ENCODE measurements around the gene FAM219A.
A peak's percentile ranks its signal among the peaks of the same experiment; 100 is the strongest.
"Not testable (repeated sequence)": the region's sequence is repeated elsewhere in the genome, so short reads cannot be mapped to it uniquely, and the experiment has no call there.

FAM219A gene

DNA sequence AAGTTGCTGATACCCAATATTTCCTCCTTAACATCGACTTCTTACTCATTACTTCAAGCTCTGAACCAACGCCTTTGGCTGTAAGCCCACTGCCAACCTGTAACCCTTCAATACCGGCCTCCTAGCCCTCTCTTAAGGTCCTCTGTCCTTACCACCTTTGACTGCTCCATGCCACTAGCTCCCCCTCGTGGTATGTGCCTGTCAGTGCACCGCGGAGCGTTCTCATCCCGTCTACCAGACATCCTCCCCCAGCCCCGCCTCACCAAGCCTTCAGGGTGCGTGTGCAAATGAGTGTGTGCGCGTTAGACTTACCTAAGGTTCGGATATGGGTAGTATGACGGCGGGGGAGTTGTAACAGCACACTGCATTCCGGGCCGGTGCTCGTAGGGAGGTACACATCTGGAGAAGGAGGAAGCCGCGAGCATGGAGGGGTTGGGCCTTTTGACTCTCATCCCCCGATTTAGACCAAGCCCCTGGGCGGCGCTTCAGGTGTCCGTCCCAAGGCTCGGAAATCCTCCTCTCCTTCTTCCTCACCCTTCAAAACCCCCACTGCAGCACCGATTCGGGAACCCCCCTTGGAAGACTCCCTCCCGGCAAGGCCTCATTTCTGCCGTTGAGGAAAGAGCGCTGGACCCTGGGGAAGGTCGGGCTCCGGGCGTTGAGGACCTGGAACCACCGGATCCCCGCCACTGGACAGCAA is 78.9 kb downstream of the FAM219A start:
- DNase-seq (ENCODE audit: extremely low read depth in 1 of 2, low read depth in 1 of 2) = peak; percentile 76 to 78

DNA sequence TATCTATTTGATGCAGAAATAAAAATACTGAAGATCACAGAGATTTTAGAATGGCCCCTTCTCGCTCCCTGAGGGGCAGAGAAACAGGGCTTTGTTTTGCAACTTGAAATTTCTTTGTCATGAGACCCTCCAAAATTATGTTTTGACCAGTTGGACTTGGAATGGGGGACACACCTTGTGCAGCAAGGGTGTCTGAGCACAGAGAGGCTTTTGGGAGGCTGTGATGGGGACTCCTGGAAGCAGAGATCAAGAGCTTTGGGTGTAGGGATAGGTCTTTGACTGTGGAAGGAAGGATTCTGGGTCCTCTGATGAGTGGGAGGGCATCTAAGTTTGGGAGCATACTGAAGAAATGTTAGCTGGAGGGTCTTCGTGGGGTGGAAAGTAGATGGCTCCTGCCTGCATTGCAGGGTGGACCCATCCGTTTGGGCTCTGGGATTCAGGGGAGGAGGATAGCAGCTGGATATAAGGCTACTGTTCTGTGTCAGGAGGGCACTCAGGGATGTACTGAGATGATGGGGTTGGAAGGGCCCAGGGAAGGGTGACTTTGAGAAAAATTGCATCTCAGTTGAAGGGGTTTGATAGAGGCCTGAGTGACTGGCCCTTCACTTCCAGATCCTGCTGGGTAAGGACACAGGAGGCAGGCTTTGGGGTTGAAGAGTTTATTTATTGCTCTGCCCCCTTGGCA is 79.9 kb downstream of the FAM219A start:
- no peak for DNase-seq (ENCODE audit: extremely low read depth in 1 of 2, low read depth in 1 of 2)

DNA sequence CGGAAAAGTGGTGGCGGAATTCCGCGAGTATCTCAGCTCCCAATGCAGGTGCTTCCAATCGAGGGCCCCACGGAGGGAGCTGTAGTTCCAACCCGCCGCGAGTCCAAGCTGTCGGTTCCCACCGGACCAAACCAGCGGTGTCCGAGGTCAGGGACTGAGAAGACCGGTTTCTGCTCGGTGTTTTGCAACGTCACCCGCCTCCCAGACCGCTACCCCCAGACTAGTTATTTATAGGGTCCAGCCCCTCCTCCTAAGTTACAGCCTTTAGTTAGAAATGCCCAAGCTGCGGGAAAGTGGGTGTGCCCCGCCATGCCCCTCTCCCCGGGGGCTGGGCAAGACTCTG is 81.0 kb downstream of the FAM219A start:
- no peak for DNase-seq (ENCODE audit: extremely low read depth in 1 of 2, low read depth in 1 of 2)

DNA sequence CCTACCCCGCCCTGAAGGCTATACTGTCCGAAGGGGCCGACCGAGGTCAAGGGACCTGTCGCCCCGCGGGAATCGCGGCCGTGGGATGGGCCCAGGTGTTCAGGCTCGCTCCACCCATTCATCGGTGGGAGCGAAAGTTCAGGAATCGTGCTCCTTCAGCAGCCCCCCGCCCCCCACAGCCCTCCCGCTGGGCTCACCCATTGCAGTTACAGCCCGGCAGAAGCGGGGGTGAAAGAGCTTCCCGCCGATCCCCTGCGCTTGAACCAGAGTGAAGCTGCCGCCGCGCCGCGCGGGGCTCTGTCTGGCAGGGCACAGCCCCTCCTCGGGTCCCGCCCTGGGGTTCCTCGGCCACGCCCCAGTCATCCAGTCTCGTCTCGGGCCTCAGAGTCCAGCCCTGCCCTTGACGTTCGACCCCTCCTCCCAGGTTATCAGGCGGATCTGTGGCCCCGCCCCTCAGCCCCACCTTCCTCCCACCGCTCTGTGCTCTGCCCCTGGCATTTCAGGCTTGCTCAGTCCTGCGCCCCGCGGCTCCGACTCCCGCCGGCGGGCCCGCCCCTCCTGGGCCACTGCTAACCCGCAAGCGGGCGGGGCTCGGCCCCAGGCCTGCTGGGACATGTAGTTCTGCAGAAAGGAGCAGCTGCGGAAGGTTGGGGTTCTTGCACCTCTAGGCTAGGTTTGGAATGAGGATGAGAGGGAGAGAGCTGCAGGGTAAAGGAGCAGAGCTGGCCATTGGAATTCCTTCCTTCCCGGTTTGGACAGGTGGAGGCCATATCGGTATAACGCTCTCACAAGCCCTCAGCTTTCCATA is 81.6 kb downstream of the FAM219A start, which contains the start of gene MYORG:
Gene MYORG (minus strand): TSS at position 303 of the 808 bp plus-strand sequence. CDS start 3,955 bp downstream, outside the sequence.
- DNase-seq (ENCODE audit: extremely low read depth in 1 of 2, low read depth in 1 of 2) = peak; percentile 91

DNA sequence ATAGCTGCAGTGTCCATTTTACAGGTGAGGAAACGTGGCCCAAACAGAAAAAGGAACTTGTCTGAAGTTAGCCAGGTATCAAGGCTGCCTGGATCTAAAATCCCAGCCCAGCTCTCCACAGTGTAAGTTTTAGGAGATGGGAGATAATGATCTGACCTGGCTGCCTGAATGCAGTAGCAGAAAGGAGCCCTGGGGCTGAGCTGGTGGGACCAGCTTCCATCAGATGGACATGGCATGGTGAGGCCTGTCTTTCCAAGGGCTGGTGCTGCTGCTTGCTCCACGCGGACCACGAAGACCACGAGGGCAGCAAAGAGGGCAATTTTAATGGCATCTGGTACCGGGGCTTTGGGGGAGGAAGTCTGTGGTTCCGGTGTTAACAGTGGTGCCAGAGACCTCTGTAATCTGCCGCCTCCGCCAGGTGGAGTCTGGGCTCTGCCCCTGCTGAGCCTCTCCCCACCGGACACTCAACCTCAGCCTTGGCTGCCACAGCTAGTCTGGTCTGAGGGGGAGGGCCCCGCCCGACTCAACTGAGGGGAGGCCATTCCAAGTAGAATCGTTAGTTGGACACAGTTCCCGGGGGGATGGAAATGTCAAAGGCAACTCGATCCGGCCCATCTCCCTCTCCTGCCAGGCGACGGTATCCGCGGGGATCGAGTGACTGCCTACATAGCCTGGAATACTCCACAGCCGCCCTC is 82.3 kb downstream of the FAM219A start:
- no peak for DNase-seq (ENCODE audit: extremely low read depth in 1 of 2, low read depth in 1 of 2)

DNA sequence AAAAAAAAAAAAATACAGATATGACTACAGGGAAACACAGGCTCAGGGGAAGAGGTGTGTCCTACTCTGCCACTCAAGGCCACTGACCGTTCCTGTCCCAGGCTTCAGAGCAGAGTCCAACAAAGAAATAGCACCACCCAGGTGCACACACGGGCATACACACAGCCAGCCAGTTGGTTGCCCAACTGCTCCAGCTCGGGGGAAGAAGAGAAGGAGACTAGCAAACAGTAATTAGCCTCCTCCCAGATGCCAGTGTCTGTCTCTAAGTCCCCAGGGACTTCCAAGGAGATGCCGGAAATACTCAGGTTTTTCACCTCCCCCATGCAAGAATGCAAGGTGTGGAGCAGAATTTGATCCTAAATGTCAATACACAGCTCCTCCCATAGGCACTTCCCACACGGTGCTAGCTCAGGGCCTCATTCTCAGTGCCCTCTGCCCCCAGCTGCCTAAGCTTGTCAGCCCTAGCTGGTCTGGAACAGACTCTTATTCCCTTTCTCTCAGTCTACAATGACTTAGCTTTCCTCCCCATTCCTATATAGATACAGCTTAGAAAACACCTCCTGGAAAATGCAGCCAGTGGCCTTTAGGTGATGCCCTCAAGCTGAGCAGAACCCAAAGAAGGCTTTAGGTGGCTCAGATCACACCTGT is 83.3 kb downstream of the FAM219A start:
- no peak for DNase-seq (ENCODE audit: extremely low read depth in 1 of 2, low read depth in 1 of 2)

DNA sequence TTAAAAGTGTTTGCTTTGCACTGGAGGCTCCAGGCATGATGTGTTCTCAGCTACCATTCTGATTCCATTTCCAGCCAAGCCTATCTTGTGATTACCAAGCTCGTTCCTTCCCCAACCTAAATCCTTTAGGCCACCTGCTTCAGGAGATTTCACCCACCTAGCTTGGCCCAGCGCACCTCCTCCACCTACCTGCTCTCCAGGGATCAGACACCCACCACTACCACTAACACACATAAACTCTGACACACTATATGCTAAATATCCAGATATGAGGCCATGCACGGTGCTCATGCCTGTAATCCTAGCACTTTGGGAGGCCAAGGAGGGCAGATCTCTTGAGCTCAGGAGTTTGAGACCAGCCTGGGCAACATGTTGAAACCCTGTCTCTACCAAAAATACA is 84.0 kb downstream of the FAM219A start:
- no peak for DNase-seq (ENCODE audit: extremely low read depth in 1 of 2, low read depth in 1 of 2)

DNA sequence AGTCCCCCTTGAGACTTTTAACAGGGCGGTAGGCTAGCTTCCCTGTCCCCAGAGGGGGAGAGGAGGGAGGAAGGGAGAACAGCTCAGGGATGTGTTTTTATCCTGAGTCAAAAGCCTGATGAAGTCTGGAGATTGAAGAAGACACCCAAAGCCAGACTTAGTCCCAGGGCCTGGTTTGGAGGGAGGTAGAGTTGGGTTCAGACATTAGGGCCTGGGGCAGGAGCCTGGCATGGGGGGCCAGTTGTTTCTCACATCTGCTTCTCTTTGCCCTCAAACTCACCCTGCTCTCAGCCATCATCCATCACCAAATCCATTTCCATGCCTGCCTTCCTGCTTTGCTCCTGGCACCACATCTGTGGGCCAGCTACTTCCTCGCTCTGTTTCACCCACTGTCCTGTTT is 84.6 kb downstream of the FAM219A start:
- DNase-seq (ENCODE audit: extremely low read depth in 1 of 2, low read depth in 1 of 2) = no peak

DNA sequence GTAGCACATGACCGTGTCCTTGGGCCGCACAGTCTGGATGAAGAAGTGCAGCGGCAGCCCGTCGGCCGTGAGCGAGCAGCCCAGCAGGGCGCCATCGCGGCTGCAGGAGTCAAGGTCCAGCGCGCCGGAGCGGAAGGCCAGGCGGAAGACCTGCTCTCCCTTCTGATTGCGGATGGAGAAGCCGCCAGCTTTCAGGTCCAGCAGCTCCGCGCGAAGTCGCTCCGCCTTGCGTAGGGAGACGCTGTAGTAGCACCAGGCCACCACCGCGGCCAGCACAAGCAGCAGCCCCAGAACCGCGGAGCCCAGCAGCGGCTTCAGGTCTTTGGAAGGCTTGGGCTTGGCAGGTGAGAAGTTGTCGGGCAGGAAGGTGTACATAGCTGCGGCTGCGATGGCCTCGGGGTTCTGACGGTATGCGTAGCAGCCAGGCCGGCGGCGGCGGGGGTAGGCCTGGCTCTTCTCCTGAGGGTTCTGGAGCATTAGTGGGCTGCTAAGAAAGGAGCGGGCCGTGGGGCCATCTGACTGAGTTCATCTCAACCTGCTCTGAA is 85.8 kb downstream of the FAM219A start:
- DNase-seq (ENCODE audit: extremely low read depth in 1 of 2, low read depth in 1 of 2) = no peak

DNA sequence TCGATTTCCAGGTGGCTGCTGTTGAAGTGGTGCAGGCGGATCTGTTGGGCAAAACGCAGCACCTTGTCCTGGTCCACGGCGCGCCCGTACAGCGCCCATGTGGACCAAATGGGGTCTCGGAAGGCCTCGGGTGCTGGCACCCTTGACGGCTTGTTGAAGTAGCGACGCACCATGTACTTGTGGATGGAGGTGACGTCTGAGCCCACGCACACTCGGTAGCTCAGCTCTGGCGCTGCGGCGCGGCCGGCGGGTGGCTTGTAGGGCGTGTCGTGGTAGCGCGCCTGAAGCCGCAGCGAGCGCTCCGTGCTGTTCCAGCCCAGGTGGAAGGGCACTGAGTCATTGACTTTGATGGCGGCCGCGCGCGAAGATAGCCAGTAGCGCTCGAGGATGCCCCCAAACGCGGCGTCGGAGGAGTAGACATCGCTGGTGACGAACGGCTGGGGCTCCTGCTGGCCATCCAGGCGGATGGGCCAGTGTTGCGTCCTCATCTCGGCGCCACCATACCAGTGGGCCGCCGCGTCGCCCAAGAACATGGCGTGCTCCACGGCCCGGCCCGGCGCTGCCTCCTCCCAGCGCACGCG is 86.4 kb downstream of the FAM219A start:
- no peak for DNase-seq (ENCODE audit: extremely low read depth in 1 of 2, low read depth in 1 of 2)

DNA sequence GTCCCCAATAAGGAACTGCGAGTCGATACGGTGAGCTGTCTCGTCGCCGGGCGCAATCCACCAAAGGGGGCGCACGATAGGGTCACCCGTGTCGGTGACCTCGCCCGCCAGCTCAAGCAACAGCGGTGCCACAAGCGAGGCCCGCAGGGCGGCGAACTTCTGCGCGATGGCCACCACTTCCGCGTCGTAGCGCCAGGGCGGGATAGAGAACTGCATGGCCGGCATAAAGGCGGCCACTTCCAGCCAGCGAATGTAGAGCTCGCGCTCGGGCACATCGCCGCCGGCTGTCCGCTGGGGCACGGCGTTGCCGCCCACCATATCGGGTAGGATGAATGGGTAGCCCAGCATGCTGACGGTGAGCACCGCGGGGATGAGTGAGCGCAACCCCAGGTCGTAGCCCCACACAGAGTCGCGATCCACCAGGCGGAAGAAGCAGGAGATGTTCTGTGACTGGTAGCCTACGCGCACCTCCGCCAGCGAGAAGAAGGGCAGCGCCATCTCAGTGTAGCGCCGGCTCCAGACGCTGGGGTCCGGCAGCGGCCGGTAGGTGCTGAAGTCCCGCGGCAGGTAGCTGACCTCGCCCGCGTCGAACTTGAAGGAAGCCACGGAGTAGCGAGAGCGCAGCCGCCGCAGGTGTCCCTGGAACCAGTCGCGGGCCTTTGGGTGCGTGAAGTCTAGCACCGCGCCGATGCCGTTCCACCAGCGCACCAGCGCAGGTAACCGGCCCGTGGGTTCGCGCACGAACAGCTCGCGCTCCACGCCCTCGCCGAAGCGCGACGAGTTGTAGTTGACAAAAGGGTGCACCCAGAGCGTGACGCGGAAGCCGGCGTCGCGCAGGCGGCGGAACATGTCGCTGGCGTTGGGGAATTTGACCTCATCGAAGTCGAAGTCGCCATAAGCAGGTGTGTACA is 87.1 kb downstream of the FAM219A start:
- DNase-seq (ENCODE audit: extremely low read depth in 1 of 2, low read depth in 1 of 2) = no peak

DNA sequence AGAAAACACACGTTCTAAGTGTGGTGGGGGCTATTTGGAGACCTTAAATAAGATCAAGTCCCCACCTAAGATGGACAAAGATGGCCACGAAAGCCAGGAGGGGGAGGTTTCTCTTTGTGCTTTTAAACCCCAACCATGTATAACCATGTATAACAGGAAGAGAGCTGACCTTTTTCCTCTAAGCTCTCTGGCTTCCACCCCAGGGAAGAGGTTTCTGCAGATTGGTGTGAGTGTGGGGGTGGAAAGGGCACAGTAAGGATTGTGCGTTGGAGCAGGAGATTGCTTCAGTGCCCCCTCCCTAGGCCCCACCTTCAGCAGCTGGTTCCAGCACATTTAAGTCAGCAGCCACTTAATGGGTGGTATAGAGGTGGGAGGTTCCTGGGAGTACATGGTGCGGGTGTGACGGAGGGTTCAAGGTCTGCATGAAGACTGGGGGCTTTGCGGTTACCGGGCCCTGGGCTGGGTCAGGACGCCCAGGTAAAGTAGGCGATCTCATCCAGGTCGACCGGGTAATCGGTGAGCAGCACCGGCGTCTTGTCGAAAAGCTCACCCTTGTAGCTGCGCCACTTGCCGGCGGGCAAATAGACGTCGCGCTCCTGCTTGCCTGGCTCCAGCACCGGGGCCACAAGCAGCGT is 87.9 kb downstream of the FAM219A start:
- DNase-seq (ENCODE audit: extremely low read depth in 1 of 2, low read depth in 1 of 2) = no peak

DNA sequence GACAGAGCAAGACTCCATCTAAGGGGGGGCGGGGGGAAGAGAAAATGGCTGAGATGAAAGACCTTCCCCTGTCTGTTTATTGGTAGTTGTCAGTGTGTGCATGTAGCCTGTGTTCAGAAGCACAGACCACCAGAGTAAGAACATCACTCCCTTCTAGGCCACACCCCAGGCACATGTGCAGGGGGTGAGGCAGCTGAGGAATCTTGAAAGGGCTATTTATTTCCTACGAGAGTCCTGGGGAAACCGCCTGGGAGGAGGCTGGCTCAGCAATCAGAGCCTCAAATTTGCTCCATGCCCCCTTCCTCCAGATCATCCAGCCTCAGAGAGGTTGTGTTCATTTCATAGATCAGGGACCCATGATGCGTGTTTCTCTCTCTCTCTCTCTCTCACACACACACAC is 88.7 kb downstream of the FAM219A start:
- DNase-seq (ENCODE audit: extremely low read depth in 1 of 2, low read depth in 1 of 2) = no peak

DNA sequence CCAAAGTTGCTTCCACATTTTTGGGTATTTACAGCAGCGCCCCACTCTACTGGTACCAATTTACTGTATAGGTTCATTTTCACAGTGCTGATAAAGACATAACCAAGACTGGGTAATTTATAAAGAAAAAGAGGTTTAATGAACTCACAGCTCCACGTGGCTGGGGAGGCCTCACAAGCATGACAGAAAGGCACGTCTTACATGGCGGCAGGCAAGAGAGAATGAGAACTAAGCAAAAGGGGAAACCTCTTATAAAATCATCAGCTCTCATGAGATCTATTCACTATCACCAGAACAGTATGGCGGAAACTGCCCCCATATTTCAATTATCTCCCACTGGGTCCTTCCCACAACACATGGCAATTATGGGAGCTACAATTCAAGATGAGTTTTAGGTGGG is 89.6 kb downstream of the FAM219A start:
- DNase-seq (ENCODE audit: extremely low read depth in 1 of 2, low read depth in 1 of 2) = not testable (repeated sequence)

DNA sequence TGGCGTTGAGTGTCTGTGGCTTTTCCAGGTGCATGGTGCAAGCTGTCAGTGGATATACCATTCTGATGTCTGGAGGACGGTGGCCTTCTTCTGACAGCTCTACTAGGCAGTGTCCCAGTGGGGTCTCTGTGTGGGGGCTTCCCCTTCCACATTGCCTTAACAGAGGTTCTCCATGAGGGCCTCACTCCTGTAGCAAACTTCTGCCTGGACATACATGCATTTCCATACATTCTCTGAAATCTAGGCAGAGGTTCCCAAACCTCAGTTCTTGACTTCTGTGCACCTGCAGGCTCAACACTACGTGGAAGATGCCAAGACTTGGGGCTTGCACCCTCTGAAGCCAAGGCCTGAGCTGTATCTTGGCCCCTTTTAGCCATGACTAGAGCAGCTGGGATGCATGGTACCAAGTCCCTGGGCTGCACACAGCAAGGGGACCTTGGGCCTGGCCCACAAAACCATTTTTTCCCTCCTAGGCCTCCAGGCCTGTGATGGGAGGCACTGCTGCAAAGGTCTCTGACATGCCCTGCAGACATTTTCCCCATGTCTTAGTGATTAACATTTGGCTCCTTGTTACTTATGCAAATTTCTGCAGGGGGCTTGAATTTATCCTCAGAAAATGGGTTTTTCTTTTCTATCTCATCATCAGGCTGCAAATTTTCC is 90.5 kb downstream of the FAM219A start:
- not testable (repeated sequence) for DNase-seq (ENCODE audit: extremely low read depth in 1 of 2, low read depth in 1 of 2)

DNA sequence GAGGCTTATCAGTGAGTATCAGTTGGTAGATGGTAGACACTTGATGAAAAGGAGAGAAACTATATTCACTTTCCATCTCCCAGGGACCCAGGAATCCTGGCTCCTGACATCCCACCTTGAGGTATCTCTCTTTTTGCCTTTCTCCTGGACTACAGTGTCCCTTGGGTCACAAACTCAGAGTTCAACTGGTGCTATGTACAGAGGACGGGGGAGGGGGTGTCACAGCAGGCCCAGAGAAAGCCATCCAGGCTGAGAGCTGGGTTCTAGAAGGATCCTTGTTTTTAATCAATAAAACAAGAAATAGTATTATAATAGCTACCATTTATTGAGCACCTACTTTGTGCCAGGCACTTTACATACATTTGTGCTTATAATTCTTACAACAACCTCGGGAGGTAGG is 92.0 kb downstream of the FAM219A start:
- no peak for DNase-seq (ENCODE audit: extremely low read depth in 1 of 2, low read depth in 1 of 2)

DNA sequence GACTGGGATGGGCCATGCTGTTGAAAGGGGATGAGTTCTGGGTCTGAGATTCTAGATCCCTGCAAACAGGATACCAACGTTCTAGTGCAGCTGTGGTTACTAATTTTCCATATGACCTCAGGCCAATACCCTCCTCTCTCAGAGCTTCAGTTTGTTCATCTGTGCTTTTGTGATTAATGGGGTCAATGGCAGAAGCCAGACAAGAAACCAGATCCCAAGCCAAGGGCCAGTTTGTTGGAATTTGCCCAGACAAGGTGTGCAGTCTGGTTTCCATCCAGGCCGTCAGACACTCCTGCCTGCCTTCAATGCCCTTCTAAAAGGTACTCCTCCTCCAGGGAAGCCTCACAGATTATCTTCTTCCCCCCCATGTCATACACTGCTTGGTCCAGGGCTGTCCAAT is 93.1 kb downstream of the FAM219A start:
- no peak for DNase-seq (ENCODE audit: extremely low read depth in 1 of 2, low read depth in 1 of 2)
